Bronchial epithelial cell (primary cell): ENCODE results near the gene IPO13. TPM values are rescaled to one million over a fixed set of nuclear protein-coding genes. Genes with fewer than 3 reads are reported as not detected.
A peak's percentile ranks its signal among the peaks of the same experiment; 100 is the strongest.

ENCODE experiments used
- DNase-seq: peaks from one replicate; pipeline ENCODE4 v3.0.0-alpha.2; 2010; ENCODE audit warnings: low read depth
- FAIRE-seq: peaks from 2 replicates; lab custom pipeline; 2011; peaks lifted over from hg19 to GRCh38; lab: Jason Lieb, UNC
- H3K27me3 ChIP-seq: 2 replicates; pipeline ENCODE4 v1.5.1; 2011; ENCODE audit warnings: low read length; ENCODE audit not compliant: control insufficient read depth, insufficient read depth
- H3K36me3 ChIP-seq: 2 replicates; pipeline ENCODE4 v1.5.1; 2011; ENCODE audit warnings: low read length; ENCODE audit not compliant: control insufficient read depth, insufficient read depth
- H3K4me3 ChIP-seq: 2 replicates; pipeline ENCODE4 v1.5.1; 2011; ENCODE audit warnings: mild to moderate bottlenecking, low read depth, low read length, control low read depth
- CTCF ChIP-seq: IDR thresholded peaks from 2 replicates; pipeline ENCODE4 v1.5.1; 2011; ENCODE audit warnings: mild to moderate bottlenecking, moderate library complexity, low read length, control low read depth, inconsistent platforms; ENCODE audit not compliant: insufficient read depth, severe bottlenecking
- total RNA-seq: library from RNA; depleted of rRNA; stranded (reverse); fragments of >200 nt; gene quantifications from 2 replicates; pipeline ENCODE4 v1.2.1, GENCODE V29; 2014

The IPO13 gene
- total RNA-seq, 1 donor from 2014 or later = 13.2 TPM

GRCh38 chr1:43949678-43950077 lies 2.9 kb downstream of the IPO13 start:
- Histone ChIP-seq H3K27me3 (no peaks in the 10 kb centered on the region), H3K36me3 (peaks cover 7% of the 10 kb centered on the region), H3K4me3 (no peak overlapping the region)
- TF ChIP-seq CTCF = no peak
- no peak for FAIRE-seq
- DNase-seq = no peak

- Histone ChIP-seq H3K27me3 (no peaks in the 10 kb centered on the region), H3K4me3 (no peak overlapping the region), H3K36me3 (peaks cover 7% of the 10 kb centered on the region)
- DNase-seq (peak; percentile 48), FAIRE-seq (peak; percentile 86)
- TF ChIP-seq CTCF = no peak
These were observed 4.6 kb downstream of the IPO13 start for GRCh38 chr1:43951021-43951985.

- Histone ChIP-seq H3K27me3 (no peaks in the 10 kb centered on the region), H3K36me3 (peaks cover 7% of the 10 kb centered on the region)
- DNase-seq = peak; percentile 36
These were observed 6.1 kb downstream of the IPO13 start for GRCh38 chr1:43952731-43953346.

GRCh38 chr1:43953361-43953760 lies 6.6 kb downstream of the IPO13 start:
- no peak for TF ChIP-seq CTCF
- Histone ChIP-seq H3K36me3 (peaks cover 7% of the 10 kb centered on the region), H3K4me3 (no peak overlapping the region), H3K27me3 (no peaks in the 10 kb centered on the region)
- FAIRE-seq (peak; percentile 40), DNase-seq (no peak)

More at GRCh38 chr1:43952731-43953346, 6.1 kb downstream of the IPO13 start:
- no peak overlapping the region for H3K4me3 ChIP-seq
- FAIRE-seq = no peak
- TF ChIP-seq CTCF = no peak

- Histone ChIP-seq H3K4me3 (no peak overlapping the region), H3K27me3 (no peaks in the 10 kb centered on the region), H3K36me3 (peaks cover 12% of the 10 kb centered on the region)
- FAIRE-seq (no peak), DNase-seq (no peak)
- no peak for TF ChIP-seq CTCF
These were observed 7.3 kb downstream of the IPO13 start for GRCh38 chr1:43954036-43954435.
